Mammary microvascular endothelial cell (primary cell): ENCODE measurements around the gene TNFRSF18. TPM values are rescaled to one million over a fixed set of nuclear protein-coding genes. Genes with fewer than 3 reads are reported as not detected.

ENCODE experiments used
- total RNA-seq: library from RNA; depleted of rRNA; stranded (reverse); fragments of >200 nt; gene quantifications from 2 replicates; pipeline ENCODE4 v1.2.3, GENCODE V29; 2015

TNFRSF18 gene
- not detected in 2 replicates for total RNA-seq

GRCh38 chr1:1206376-1206965, at the start of gene TNFRSF18:
Gene TNFRSF18 (minus strand): TSS chr1:1206592. CDS start chr1:1206571, 21 bp downstream.

GRCh38 chr1:1246577-1247340, 40.4 kb upstream of the TNFRSF18 start, which contains the start of gene C1QTNF12:
Gene C1QTNF12 (minus strand): TSS chr1:1246722. CDS start chr1:1246690, 32 bp downstream.

GRCh38 chr1:1232208-1232795, 25.9 kb upstream of the TNFRSF18 start, which contains the start of gene B3GALT6:
Gene B3GALT6 (plus strand): TSS chr1:1232237. CDS start chr1:1232279, 42 bp downstream.

GRCh38 chr1:1231400-1232207, 25.2 kb upstream of the TNFRSF18 start, which contains the start of gene SDF4:
Gene SDF4 (minus strand): TSS chr1:1232001. CDS start chr1:1228772, 3,229 bp downstream.

GRCh38 chr1:1213345-1214265, 7.2 kb upstream of the TNFRSF18 start, which contains the start of gene TNFRSF4:
Gene TNFRSF4 (minus strand): TSS chr1:1214153. CDS start chr1:1214127, 26 bp downstream.

GRCh38 chr1:1173793-1174415, 32.5 kb downstream of the TNFRSF18 start, which contains the start of gene TTLL10:
Gene TTLL10 (plus strand): TSS chr1:1173880. CDS start chr1:1179216, 5,336 bp downstream.

Other genes with a start within 250 kb of the TNFRSF18 start
- 76.7 and 99.4 TPM in 2 replicates for gene NOC2L, start 247.3 kb downstream of the TNFRSF18 start, total RNA-seq
- gene KLHL17, start 246.0 kb downstream of the TNFRSF18 start, total RNA-seq: 3.8 and 4.2 TPM in 2 replicates
- 0.80 and 1.3 TPM in 2 replicates for gene PLEKHN1, start 240.1 kb downstream of the TNFRSF18 start, total RNA-seq
- gene PERM1, start 224.5 kb downstream of the TNFRSF18 start, total RNA-seq: not detected in 2 replicates
- gene HES4, start 206.5 kb downstream of the TNFRSF18 start, total RNA-seq: 12.7 and 14.3 TPM in 2 replicates
- gene ISG15, start 193.1 kb downstream of the TNFRSF18 start, total RNA-seq: 865 and 904 TPM in 2 replicates
- 107 and 115 TPM in 2 replicates for gene AGRN, start 186.5 kb downstream of the TNFRSF18 start, total RNA-seq
- not detected in 2 replicates for gene RNF223, start 132.3 kb downstream of the TNFRSF18 start, total RNA-seq
- 14.0 and 15.6 TPM in 2 replicates for gene C1orf159, start 90.5 kb downstream of the TNFRSF18 start, total RNA-seq
- not detected in 2 replicates for gene TTLL10, start 32.7 kb downstream of the TNFRSF18 start, total RNA-seq
- gene TNFRSF4, start 7.6 kb upstream of the TNFRSF18 start, total RNA-seq: 1.4 and 2.0 TPM in 2 replicates
- gene SDF4, start 25.4 kb upstream of the TNFRSF18 start, total RNA-seq: 205 and 217 TPM in 2 replicates
- gene B3GALT6, start 25.6 kb upstream of the TNFRSF18 start, total RNA-seq: 27.9 and 30.2 TPM in 2 replicates
- 0.25 and 0.27 TPM in 2 replicates for gene C1QTNF12, start 40.1 kb upstream of the TNFRSF18 start, total RNA-seq
- 36.0 and 43.3 TPM in 2 replicates for gene UBE2J2, start 67.3 kb upstream of the TNFRSF18 start, total RNA-seq
- 0.05 and 0.67 TPM in 2 replicates for gene SCNN1D, start 73.8 kb upstream of the TNFRSF18 start, total RNA-seq
- 13.7 and 20.6 TPM in 2 replicates for gene ACAP3, start 101.3 kb upstream of the TNFRSF18 start, total RNA-seq
- gene PUSL1, start 102.0 kb upstream of the TNFRSF18 start, total RNA-seq: 38.5 and 38.6 TPM in 2 replicates
- 83.0 and 98.9 TPM in 2 replicates for gene INTS11, start 118.1 kb upstream of the TNFRSF18 start, total RNA-seq
- 40.4 and 40.6 TPM in 2 replicates for gene CPTP, start 118.2 kb upstream of the TNFRSF18 start, total RNA-seq
- not detected in 2 replicates for gene TAS1R3, start 124.7 kb upstream of the TNFRSF18 start, total RNA-seq
- 41.1 and 41.3 TPM in 2 replicates for gene DVL1, start 142.8 kb upstream of the TNFRSF18 start, total RNA-seq
- gene MXRA8, start 152.0 kb upstream of the TNFRSF18 start, total RNA-seq: 0.20 and 0.34 TPM in 2 replicates
- 180 and 195 TPM in 2 replicates for gene AURKAIP1, start 168.6 kb upstream of the TNFRSF18 start, total RNA-seq
- 40.4 and 46.4 TPM in 2 replicates for gene CCNL2, start 192.7 kb upstream of the TNFRSF18 start, total RNA-seq
- gene MRPL20, start 200.7 kb upstream of the TNFRSF18 start, total RNA-seq: 204 and 208 TPM in 2 replicates
- 0.47 and 0.64 TPM in 2 replicates for gene ANKRD65, start 214.7 kb upstream of the TNFRSF18 start, total RNA-seq
- gene VWA1, start 229.1 kb upstream of the TNFRSF18 start, total RNA-seq: 45.7 and 49.0 TPM in 2 replicates
- gene ATAD3C, start 243.1 kb upstream of the TNFRSF18 start, total RNA-seq: 0.07 TPM in 1 of 2 replicates, not detected in the other